SK-N-SH (cell line): ENCODE results near the gene SRPK1.

Experiments
- EP300 ChIP-seq, 2 experiments: IDR thresholded peaks; 2 replicates each; pipeline versions ENCODE4 v1.4.0 to v1.6.1; 2012; ENCODE audit warnings: borderline replicate concordance in 1 of 2, low read depth in 1 of 2, low read length in 1 of 2
- EZH2phosphoT487 ChIP-seq: fragments of 200-600 bp; sonication (generic); IDR thresholded peaks from 2 replicates; pipeline ENCODE4 v1.6.1; 2017; ENCODE audit warnings: low read depth, mixed run types, mild to moderate bottlenecking, antibody characterized with exemption, moderate library complexity, borderline replicate concordance
- GABPA ChIP-seq: IDR thresholded peaks from 2 replicates; pipeline ENCODE4 v1.4.0; 2012; ENCODE audit warnings: low read depth, mild to moderate bottlenecking
- JUND ChIP-seq: IDR thresholded peaks from 2 replicates; pipeline ENCODE4 v1.4.0; 2012
- MXI1 ChIP-seq: IDR thresholded peaks from 2 replicates; pipeline ENCODE4 v1.6.1; 2012; ENCODE audit warnings: mild to moderate bottlenecking, low read depth, low read length, improper control_type of control experiment
- POLR2AphosphoS5 ChIP-seq: IDR thresholded peaks from 2 replicates; pipeline ENCODE4 v1.6.1; 2012; ENCODE audit warnings: low read depth, low read length
- RAD21 ChIP-seq: IDR thresholded peaks from 2 replicates; pipeline ENCODE4 v1.6.1; 2012; ENCODE audit warnings: mild to moderate bottlenecking, low read length
- RCOR1 ChIP-seq: fragments of 150-350 bp; IDR thresholded peaks from 2 replicates; pipeline ENCODE4 v1.6.1; 2017; ENCODE audit warnings: antibody characterized with exemption, low read length
- REST ChIP-seq: IDR thresholded peaks from 2 replicates; pipeline ENCODE4 v1.6.1; 2012; ENCODE audit warnings: mild to moderate bottlenecking, low read depth, low read length, moderate library complexity
- USF1 ChIP-seq: IDR thresholded peaks from 2 replicates; pipeline ENCODE4 v1.4.0; 2012; ENCODE audit warnings: low read depth, borderline replicate concordance
- TF ChIP-seq, protein P1 (sequence below): fragments of 200-600 bp; sonication (generic); IDR thresholded peaks from 2 replicates; pipeline ENCODE4 v1.6.1; 2017; ENCODE audit warnings: antibody characterized with exemption, mild to moderate bottlenecking, moderate library complexity
- TF ChIP-seq, protein P2 (sequence below): IDR thresholded peaks from 2 replicates; pipeline ENCODE4 v1.4.0; 2012; ENCODE audit warnings: low read depth
- TF ChIP-seq, protein P3 (sequence below): IDR thresholded peaks from 2 replicates; pipeline ENCODE4; 2012
- TF ChIP-seq, protein P4 (sequence below): fragments of 150-350 bp; IDR thresholded peaks from 2 replicates; pipeline ENCODE4 v1.6.1; 2016; ENCODE audit warnings: mild to moderate bottlenecking, low read depth, low read length

DNA sequence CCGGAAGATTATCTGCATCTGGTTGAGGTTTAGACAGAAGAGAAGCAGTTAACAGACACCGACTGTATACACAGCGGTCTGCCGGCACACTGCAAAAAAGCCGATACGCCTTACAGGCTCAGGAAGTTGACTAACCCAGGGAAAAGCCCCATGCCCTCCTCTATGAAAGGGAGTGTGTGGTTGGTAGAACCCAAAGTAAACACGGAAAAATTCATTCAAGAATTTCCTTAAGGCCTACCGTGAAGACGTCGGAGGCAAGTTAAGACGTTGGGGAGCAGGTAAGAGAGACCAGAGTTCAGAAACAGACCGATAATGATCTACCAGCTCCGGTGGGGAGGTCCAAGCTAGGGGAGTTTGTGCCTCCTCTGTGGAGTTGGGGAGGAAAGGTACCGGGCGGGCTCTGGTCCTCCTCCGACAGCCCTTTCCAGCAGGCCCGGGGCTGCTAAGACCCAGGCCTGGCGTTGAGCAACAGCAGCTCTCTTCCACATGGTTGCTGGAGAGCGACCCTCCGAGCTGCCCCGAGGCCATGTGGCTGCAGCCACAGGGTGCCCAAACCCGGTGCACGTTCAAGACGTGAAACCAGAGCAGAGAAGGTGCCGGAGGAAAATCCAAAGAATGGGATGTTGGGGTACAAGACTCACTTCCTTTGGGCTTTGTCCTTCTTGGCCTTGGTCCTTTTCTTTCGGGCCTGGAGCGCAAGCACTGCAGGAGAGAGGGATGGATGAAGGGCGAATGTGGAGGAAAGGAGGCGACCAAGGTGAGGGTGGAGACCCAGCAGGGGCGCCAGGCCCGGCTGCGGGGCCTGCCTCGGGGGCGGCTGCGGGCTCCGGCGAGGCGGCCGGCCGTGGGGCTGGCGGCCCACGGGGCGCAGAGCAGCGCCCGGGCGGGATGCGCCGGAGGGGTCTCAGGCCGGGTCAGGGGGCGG is 809 bp downstream of the SRPK1 start:
- TF ChIP-seq EZH2phosphoT487 (no peak), POLR2AphosphoS5 (no peak), JUND (no peak), MXI1 (peak; percentile 82), GABPA (no peak), RAD21 (no peak), REST (peak; percentile 47; the same call in 1 of the 2 replicates), USF1 (no peak), EP300 (IDR thresholded peaks at IDR 0.05; ENCODE audit: borderline replicate concordance in 1 of 2, low read depth in 1 of 2, low read length in 1 of 2) (no peak), RCOR1 (no peak)
- TF ChIP-seq, protein P1, sequence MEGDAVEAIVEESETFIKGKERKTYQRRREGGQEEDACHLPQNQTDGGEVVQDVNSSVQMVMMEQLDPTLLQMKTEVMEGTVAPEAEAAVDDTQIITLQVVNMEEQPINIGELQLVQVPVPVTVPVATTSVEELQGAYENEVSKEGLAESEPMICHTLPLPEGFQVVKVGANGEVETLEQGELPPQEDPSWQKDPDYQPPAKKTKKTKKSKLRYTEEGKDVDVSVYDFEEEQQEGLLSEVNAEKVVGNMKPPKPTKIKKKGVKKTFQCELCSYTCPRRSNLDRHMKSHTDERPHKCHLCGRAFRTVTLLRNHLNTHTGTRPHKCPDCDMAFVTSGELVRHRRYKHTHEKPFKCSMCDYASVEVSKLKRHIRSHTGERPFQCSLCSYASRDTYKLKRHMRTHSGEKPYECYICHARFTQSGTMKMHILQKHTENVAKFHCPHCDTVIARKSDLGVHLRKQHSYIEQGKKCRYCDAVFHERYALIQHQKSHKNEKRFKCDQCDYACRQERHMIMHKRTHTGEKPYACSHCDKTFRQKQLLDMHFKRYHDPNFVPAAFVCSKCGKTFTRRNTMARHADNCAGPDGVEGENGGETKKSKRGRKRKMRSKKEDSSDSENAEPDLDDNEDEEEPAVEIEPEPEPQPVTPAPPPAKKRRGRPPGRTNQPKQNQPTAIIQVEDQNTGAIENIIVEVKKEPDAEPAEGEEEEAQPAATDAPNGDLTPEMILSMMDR = no peak
- TF ChIP-seq, protein P2, sequence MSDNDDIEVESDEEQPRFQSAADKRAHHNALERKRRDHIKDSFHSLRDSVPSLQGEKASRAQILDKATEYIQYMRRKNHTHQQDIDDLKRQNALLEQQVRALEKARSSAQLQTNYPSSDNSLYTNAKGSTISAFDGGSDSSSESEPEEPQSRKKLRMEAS = 0 out of 2 replicates have a peak, but pooled peaks have one; percentile 23
- TF ChIP-seq, protein P3, sequence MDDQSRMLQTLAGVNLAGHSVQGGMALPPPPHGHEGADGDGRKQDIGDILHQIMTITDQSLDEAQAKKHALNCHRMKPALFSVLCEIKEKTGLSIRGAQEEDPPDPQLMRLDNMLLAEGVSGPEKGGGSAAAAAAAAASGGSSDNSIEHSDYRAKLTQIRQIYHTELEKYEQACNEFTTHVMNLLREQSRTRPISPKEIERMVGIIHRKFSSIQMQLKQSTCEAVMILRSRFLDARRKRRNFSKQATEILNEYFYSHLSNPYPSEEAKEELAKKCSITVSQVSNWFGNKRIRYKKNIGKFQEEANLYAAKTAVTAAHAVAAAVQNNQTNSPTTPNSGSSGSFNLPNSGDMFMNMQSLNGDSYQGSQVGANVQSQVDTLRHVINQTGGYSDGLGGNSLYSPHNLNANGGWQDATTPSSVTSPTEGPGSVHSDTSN = no peak
- TF ChIP-seq, protein P4, sequence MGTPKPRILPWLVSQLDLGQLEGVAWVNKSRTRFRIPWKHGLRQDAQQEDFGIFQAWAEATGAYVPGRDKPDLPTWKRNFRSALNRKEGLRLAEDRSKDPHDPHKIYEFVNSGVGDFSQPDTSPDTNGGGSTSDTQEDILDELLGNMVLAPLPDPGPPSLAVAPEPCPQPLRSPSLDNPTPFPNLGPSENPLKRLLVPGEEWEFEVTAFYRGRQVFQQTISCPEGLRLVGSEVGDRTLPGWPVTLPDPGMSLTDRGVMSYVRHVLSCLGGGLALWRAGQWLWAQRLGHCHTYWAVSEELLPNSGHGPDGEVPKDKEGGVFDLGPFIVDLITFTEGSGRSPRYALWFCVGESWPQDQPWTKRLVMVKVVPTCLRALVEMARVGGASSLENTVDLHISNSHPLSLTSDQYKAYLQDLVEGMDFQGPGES = no peak
